AG08396 (cell line): Measurements from ENCODE around the gene FAM13A.

Source experiments
- DNase-seq: peaks from one replicate; pipeline ENCODE4 v3.0.0; 2012; ENCODE audit warnings: low spot score, mixed read lengths

FAM13A gene

DNA sequence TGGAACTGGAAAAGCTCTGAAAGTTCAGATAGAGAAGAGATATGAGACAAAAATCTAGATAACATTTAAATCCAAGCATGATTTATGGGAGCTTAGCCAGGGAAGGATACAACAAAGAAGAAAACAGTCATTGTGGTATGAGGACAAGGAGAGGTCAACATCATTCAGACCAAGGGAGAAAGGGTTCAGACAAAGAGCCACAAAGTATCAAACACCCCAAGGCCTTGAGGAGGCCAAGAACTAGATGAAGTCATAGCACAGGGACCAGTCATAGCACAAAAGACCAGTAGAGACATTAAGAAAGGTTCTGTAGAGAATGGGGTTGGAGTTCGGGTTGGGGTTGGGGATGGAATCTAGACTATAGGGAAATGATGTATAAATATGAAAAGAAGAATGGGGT, 282.0 kb downstream of the FAM13A start:
- DNase-seq = no peak

DNA sequence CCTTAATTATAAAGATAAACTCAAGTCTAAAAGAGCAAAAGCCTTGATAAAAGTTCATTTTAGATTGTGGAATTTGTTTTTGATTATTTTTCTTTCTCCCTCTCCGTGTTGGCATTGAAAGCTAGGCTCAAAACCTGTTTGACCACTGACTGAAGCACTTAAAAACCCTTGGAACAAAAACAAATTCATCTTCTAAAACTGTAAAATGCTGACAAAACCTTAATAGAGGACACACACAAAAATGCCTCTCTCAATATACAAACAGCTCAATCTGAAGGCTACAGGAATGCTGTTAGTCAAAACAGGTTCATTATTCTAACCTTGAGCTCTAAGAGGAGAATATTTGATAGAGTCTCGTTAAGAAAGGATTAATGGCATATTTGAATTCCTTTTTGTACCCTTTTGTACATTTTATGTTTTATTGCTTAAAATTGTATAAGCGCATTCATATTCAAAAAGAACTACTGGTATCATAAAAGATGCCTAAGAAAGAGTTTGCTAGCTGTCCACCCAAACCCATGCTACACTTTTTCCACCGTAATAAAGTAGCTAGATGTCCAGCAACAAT, 285.0 kb downstream of the FAM13A start:
- no peak for DNase-seq

DNA sequence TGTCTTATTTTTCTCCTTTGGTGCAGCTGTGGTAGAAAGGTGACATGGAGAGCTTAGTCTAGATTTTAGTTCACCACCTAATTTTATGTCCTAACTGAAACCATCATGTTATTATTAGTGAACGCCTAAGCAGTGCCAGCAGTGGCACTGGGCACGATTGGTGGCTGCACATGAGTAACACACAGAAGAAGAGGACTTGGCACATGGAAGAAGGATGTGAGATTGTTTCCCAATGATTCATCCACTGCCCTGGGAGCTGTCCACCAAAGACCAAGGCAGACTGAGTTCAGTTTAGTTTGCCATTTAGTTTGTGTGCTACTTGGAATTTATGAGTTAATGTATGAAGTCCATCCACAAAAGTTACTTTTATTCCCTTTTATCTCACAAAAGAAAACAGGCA, 291.3 kb downstream of the FAM13A start:
- peak; percentile 67 for DNase-seq

DNA sequence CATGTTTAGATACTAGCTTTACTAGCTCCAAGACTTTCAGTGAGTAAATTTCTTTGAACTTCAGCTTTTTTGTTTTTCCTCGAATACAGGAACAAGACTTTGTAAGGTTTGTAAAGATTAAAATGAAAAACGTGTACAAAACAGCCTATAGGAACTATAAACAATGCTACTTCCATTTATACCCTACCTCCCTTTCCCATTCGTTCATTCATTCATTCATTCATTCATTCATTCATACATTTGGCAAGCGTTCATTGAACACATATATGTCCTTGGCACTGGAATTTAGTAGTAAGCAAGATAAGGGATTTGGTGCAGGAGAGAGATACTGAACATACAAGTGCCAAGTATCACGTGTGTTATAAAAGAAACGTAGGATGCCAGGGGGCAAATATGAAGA, 293.9 kb downstream of the FAM13A start:
- no peak for DNase-seq

- DNase-seq = no peak
These were observed 295.0 kb downstream of the FAM13A start for GRCh38 chr4:88761861-88762523.

- no peak for DNase-seq
These were observed 295.6 kb downstream of the FAM13A start for GRCh38 chr4:88761342-88761741.

DNA sequence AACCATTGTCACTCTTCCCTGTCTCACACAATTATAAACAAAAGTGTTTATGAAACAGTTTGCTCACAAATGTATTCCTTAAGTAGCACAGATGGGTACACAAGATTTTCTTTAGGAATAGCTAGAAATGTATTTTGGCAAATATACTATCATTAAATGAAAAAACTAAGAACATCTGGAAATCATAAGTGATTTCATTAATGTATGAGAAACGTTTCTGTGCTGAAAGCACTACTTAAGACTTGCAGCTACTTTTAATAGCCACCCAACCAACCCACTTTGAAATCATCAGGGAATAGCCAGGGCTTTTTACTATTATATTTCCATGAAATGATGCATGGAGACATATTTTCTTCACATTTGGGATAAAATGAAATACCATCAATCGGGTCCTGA, 297.1 kb downstream of the FAM13A start:
- DNase-seq = no peak

DNA sequence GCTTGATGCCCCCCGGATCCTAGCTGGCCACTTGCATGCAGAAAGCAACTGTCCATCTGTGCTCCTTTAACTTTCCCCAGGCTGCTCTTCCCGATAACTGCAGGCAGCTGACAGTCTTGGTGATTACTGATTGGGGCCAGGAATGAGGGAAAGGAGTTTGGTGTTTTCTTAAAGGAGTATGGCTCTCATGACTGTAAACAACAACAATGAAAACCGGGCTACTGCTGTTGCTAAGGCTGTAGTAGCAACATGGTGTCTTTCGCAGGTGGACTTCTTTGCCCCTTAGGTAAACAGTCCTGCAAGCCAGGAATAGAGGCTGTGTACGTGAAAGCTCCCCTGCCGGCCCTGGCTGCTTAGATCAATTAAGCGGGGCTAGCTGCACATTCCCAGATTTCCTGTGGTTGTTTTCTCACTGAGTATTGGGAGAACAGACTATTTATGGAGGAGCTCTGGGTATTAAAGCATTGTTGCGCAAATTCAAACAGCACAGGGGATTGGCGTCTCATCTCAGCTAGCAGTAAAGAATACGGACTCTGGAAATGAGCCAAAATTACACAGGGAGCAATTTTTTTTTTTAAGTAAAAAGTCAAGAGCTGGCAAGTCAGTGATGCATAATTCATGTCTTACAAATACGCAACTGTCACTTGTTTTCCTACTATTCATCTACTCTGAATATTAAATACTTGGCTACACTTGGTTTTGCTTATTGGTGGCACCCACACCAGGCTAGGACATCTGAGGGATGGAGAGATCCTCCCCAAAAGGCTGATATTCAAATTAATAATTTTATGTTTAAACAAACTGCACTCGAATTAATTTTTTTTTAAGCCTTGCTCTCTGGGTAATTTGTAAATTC, 297.7 kb downstream of the FAM13A start:
- DNase-seq = no peak

GRCh38 chr4:88758264-88758663, 298.7 kb downstream of the FAM13A start:
- no peak for DNase-seq

GRCh38 chr4:88757776-88758175, 299.2 kb downstream of the FAM13A start:
- no peak for DNase-seq

- DNase-seq = no peak
These were observed 299.9 kb downstream of the FAM13A start for GRCh38 chr4:88757067-88757466.

DNA sequence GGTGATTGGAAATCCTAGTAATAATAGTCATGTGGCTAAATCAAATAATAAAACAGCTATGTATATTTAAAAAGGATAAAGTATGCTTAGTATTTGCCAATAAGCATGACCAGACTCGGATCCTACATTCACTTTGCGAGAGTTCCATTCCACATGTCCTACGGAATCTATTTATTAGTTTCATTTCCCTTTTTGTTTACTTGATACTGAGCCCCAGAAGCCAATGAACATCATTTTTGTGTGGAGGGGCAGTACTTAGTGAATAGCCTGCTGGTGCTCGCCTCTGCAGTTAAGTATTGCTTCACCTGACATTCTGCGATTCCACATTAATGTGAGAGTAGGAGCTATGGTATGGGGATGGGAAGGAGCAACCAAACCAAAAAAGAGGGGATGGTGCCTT, 300.8 kb downstream of the FAM13A start:
- no peak for DNase-seq

DNA sequence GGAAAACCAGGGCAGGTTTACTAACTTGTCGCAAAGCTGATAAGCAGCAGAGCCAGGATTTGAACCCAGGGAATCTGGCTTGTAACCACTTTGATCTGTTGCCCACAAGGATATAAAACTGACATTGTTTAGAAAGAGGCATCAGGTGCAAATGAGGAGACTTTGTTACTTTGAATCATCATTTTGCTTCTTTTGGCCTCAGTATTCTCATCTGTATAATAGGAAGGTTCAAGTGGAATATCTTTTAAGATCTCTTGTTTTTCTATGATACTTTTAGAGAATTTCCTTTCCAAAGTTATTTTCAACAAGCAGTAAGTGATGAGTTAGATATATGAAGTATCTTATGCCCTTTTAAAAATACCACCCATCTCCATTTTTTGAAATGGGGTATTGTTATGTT, 301.5 kb downstream of the FAM13A start:
- no peak for DNase-seq

DNA sequence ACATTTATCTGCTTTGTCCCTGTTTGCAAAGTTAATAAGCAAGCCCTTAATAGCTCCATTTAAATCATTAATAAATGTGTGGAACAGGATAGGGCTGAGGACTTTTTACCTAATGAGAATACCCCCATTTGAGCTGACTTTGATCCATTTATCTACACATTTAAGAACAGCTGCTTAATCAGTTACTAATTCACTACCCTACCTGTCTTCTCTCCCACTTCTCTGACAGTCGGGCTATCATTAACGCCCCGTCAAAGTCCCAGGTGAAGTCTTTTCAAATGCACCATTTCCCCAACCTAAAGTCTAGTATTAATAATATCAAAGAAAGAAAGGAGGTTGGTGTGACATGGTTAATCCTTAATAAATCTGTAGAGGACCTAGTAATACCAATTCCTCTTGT, 302.2 kb downstream of the FAM13A start:
- DNase-seq = no peak

DNA sequence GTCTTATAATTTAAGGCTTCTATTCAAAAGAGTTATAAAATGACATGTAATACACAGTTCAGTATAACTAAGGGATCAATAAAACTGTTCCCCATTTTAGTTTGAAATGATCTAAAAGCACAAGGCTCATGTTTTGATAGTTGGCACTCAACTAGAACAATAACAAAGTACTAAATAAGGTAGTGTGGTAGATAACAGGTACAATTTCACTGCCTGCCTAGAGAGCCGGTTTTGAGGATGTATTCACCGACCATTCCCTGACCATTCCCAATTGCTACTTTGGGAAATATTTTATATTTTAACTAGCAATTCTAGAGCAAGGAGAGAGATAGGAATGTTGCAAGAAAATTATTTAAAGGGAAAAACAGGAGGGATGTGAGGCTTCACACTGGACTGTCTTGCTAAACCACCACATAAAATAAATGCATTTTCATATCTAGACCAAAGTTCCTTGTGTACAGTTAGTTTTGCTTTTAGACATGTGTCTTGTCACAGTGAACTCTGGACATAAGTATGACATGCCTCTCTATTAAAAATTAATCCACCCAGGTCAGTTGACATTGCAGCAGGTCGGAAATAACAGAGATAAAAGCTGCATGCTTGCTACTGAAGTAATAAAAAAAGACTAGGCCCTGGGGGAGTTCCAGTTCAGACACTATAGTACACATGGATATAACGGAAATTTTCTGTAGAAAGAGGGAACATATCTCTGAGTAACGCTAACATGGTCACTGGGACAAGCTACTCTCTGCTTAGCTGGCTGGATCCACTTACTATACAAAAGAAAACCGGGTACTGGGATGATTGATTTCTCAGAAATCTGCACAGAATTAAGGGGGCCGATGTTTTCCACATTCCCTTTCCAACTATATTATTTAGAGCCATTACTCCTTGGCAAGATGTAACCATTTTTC, 303.1 kb downstream of the FAM13A start:
- no peak for DNase-seq

DNA sequence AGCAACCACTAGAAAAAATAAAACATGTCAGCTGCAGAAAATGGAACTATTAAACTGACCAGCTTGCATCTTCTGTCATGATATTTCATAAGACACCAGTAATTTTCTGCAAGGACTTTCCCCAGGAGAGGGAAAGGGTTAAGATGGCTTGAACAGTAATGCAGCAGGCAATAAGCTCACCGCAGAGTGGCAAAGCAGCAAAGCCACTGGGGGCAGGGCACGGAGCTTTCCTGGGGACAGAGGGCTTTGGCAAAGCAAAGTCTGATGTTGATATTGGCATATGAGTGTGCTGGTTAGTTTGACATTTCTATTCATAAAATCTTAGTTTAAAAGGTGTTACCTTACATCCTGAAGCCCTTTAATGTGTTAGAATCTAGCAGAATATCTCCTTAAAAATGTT, 304.2 kb downstream of the FAM13A start:
- DNase-seq = no peak

GRCh38 chr4:88752076-88752463, 304.9 kb downstream of the FAM13A start:
- no peak for DNase-seq

GRCh38 chr4:88751258-88752075, 305.5 kb downstream of the FAM13A start:
- DNase-seq = no peak

GRCh38 chr4:88750369-88750768, 306.6 kb downstream of the FAM13A start:
- DNase-seq = no peak

- DNase-seq = no peak
These were observed 309.6 kb downstream of the FAM13A start for GRCh38 chr4:88747351-88747750.

- DNase-seq = peak; percentile 11
These were observed 310.8 kb downstream of the FAM13A start for GRCh38 chr4:88746206-88746605.
